ENCODE measurements around the gene DHX29. TPM values are rescaled to one million over a fixed set of nuclear protein-coding genes. Genes with fewer than 3 reads are reported as not detected.

DHX29 gene
- total RNA-seq, 1 experiment from 2014 or later: 24.3 TPM

DNA sequence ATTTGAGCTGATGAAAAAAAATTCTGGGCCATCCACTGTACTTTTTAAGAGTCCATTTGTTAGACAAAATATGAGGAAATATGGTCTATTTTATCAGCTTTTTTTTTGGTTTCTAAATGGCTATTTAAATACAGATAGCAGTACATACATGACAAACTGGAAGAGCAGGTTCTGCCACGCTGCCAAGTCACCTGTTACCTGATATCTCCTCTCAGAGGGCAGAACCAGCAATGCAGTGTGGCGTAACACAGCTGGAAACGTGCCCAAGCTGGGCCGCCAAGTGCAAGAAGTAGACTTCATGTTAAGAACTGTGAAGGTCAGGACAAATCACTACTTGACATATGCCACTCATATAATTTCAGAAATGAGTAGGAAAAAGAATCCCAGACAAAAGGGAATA, 88.5 kb downstream of the DHX29 start (continued):
- peak; percentile 93 for TF ChIP-seq SP1 (IDR thresholded peaks at IDR 0.05; ENCODE audit: low read depth)
- TF ChIP-seq CBX3 (IDR thresholded peaks at IDR 0.05; ENCODE audit: low read depth): peak; percentile 88
- TF ChIP-seq SIN3A (IDR thresholded peaks at IDR 0.05; ENCODE audit: low read depth): peak; percentile 53; the same call in 1 of the 2 replicates

DNA sequence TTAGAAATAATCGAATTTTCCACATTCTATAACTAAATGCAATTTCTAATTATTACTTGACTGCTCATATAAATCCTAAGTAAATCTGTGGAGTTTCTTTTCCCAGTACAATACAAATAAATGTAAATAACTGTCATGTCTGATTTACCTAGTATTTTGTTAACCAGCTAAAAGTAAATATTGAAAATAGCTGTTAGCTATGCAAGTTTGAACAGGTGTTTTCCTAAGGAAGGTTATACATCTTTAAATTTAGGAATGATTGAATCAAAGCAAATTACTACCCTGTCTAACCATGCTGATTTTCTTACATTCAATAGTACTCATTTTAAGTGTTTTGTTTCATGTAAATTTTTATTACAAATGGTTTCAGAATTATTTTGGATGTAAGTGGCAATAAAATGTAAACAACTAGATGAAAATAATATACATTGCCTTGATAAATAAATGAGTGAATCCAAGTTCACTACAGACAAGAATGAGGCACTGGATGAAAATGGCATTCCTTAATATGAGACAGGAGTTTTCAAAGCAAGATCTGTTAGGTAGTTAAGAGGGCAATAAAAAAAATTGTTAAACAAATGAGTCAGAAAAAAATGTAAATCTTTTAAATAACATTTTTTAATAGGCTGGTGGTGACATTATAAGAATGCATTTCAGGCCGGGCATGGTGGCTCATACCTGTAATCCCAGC, 96.2 kb downstream of the DHX29 start:
- no peak for ATAC-seq
- H3K4me1 ChIP-seq (ENCODE audit: control insufficient read depth in 1 of 2, insufficient read depth in 2 of 2, low read length in 2 of 2): no peaks in the 10 kb centered on the region
- H3K9me2 ChIP-seq (ENCODE audit: insufficient read depth): 0 out of 2 replicates have a peak, but pooled peaks cover 3% of the 10 kb centered on the region
- no peaks in the 10 kb centered on the region for H3K9me3 ChIP-seq (ENCODE audit: control insufficient read depth in 1 of 2, insufficient read depth in 1 of 2, low read depth in 1 of 2, low read length in 2 of 2)
- no peak overlapping the region for H3K9ac ChIP-seq (ENCODE audit: low read length)
- no peak overlapping the region for H3K4me2 ChIP-seq (ENCODE audit: low read length)
- ChIA-PET CTCF (no interaction called here), POLR2A (no interaction called here), RAD21 (ENCODE audit: low non-redundant PET in 1 of 2, low total read pairs in 2 of 2, uncharacterized antibody in 2 of 2, unreplicated experiment in 2 of 2) (no interaction called here)
- H3K79me2 ChIP-seq (ENCODE audit: insufficient read depth, low read length): no peaks in the 10 kb centered on the region
- no peaks in the 10 kb centered on the region for H4K20me1 ChIP-seq (ENCODE audit: insufficient read depth)
- no TSS peak for BruUV-seq (replicated peaks)
- no peaks in the 10 kb centered on the region for H3K36me3 ChIP-seq (ENCODE audit: control insufficient read depth in 1 of 2, insufficient read depth in 2 of 2, low read length in 2 of 2)
- intact Hi-C loops (cut with micrococcal nuclease): no loop called here
- H3K27ac ChIP-seq (ENCODE audit: low read depth, low read length): no peak overlapping the region
- no peak overlapping the region for H2AFZ ChIP-seq (ENCODE audit: low read depth, low read length, poor library complexity, severe bottlenecking)
- H3K27me3 ChIP-seq (ENCODE audit: insufficient read depth, low read length): no peaks in the 10 kb centered on the region
- no peak for DNase-seq (ENCODE audit: low read depth, low spot score)
- TF ChIP-seq CEBPB (IDR thresholded peaks at IDR 0.05; ENCODE audit: low read depth) (no peak), ZFX (IDR thresholded peaks at IDR 0.05) (no peak), EZH2 (IDR thresholded peaks at IDR 0.05) (no peak), SIN3A (IDR thresholded peaks at IDR 0.05; ENCODE audit: low read depth) (no peak), POLR2AphosphoS5 (IDR thresholded peaks at IDR 0.05; ENCODE audit: low read depth, low read length) (no peak), SRF (IDR thresholded peaks at IDR 0.05; ENCODE audit: low read depth) (no peak), ATF3 (IDR thresholded peaks at IDR 0.05) (no peak), CBX3 (IDR thresholded peaks at IDR 0.05; ENCODE audit: low read depth) (no peak), POLR2A (IDR thresholded peaks at IDR 0.05; ENCODE audit: borderline replicate concordance, extremely low read depth, insufficient read depth, insufficient read length) (no peak), JUND (IDR thresholded peaks at IDR 0.05) (no peak), SP1 (IDR thresholded peaks at IDR 0.05; ENCODE audit: low read depth) (no peak), ELF1 (IDR thresholded peaks at IDR 0.05; ENCODE audit: borderline replicate concordance, low read depth) (no peak), TCF7L2 (IDR thresholded peaks at IDR 0.05; ENCODE audit: borderline replicate concordance, extremely low read depth, insufficient read depth, insufficient read length) (no peak), EGR1 (IDR thresholded peaks at IDR 0.05; ENCODE audit: low read depth) (no peak)
- TF ChIP-seq, protein P1, sequence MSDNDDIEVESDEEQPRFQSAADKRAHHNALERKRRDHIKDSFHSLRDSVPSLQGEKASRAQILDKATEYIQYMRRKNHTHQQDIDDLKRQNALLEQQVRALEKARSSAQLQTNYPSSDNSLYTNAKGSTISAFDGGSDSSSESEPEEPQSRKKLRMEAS (IDR thresholded peaks at IDR 0.05): no peak
- TF ChIP-seq, protein P2, sequence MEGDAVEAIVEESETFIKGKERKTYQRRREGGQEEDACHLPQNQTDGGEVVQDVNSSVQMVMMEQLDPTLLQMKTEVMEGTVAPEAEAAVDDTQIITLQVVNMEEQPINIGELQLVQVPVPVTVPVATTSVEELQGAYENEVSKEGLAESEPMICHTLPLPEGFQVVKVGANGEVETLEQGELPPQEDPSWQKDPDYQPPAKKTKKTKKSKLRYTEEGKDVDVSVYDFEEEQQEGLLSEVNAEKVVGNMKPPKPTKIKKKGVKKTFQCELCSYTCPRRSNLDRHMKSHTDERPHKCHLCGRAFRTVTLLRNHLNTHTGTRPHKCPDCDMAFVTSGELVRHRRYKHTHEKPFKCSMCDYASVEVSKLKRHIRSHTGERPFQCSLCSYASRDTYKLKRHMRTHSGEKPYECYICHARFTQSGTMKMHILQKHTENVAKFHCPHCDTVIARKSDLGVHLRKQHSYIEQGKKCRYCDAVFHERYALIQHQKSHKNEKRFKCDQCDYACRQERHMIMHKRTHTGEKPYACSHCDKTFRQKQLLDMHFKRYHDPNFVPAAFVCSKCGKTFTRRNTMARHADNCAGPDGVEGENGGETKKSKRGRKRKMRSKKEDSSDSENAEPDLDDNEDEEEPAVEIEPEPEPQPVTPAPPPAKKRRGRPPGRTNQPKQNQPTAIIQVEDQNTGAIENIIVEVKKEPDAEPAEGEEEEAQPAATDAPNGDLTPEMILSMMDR (IDR thresholded peaks at IDR 0.05 in 2 of 3, conservative IDR thresholded peaks at IDR 0.05 in 1 of 3; ENCODE audit: borderline replicate concordance in 1 of 3, insufficient read depth in 1 of 3, low read depth in 2 of 3, low read length in 2 of 3): no peak
- H3K4me3 ChIP-seq (replicated peaks in 1 of 2; ENCODE audit: low read depth in 1 of 2, low read length in 2 of 2): no peak overlapping the region

Other genes with a start within 250 kb of the DHX29 start
- gene GZMA, start 205.0 kb downstream of the DHX29 start, total RNA-seq (2021; ENCODE audit: unreplicated experiment): not detected
- 36.5 TPM for gene GPX8, start 147.5 kb downstream of the DHX29 start, total RNA-seq (2021; ENCODE audit: unreplicated experiment)
- gene CDC20B, start 134.5 kb downstream of the DHX29 start, total RNA-seq (2021; ENCODE audit: unreplicated experiment): not detected
- 6.4 TPM for gene MCIDAS, start 80.4 kb downstream of the DHX29 start, total RNA-seq (2021; ENCODE audit: unreplicated experiment)
- gene CCNO, start 74.1 kb downstream of the DHX29 start, total RNA-seq (2021; ENCODE audit: unreplicated experiment): 12.1 TPM
- gene MTREX, start 295 bp upstream of the DHX29 start, total RNA-seq (2021; ENCODE audit: unreplicated experiment): 101 TPM
- gene PLPP1, start 227.3 kb upstream of the DHX29 start, total RNA-seq (2021; ENCODE audit: unreplicated experiment): 10.5 TPM

Measured in HCT116 (cell line).